Gastrocnemius medialis (tissue), 4 donors: ENCODE measurements around the gene VDR. TPM values are rescaled to one million over a fixed set of nuclear protein-coding genes. Genes with fewer than 3 reads are reported as not detected.

Experiments
- ATAC-seq, 2 donors: fragments of 150-250 bp; one replicate each; pipeline ENCODE4 v1.9.1; 2016
- DNase-seq, 2 donors: peaks; one replicate each; pipeline ENCODE4 v3.0.0-alpha.2; 2019
- H3K27ac ChIP-seq, 4 donors: fragments of 200-600 bp; sonication (generic); 1 replicate in 1 of 4; 2 replicates in 3 of 4; pipeline ENCODE4 v1.5.1; 2016 to 2018; ENCODE audit warnings: mild to moderate bottlenecking in 2 of 4, moderate library complexity in 1 of 4
- H3K27me3 ChIP-seq, 3 donors: fragments of 200-600 bp; sonication (generic) in 2 of 3; 1 replicate in 1 of 3; 2 replicates in 2 of 3; pipeline versions ENCODE4 v1.5.1 to v1.6.0; 2016 to 2019; ENCODE audit warnings: mild to moderate bottlenecking in 1 of 3, moderate library complexity in 1 of 3
- H3K36me3 ChIP-seq, 2 donors: fragments of 200-600 bp; sonication (generic) in 1 of 2; one replicate each; pipeline ENCODE4 v1.5.1; 2017 to 2018
- H3K4me1 ChIP-seq, 2 donors: fragments of 200-600 bp; sonication (generic) in 1 of 2; one replicate each; pipeline ENCODE4 v1.5.1; 2016 to 2017; ENCODE audit warnings: mild to moderate bottlenecking in 2 of 2
- H3K4me3 ChIP-seq, 4 donors: fragments of 200-600 bp; sonication (generic) in 3 of 4; 1 replicate in 1 of 4; 2 replicates in 3 of 4; pipeline ENCODE4 v1.5.1; 2016 to 2019; ENCODE audit warnings: mild to moderate bottlenecking in 2 of 4
- H3K9me3 ChIP-seq, 3 donors: fragments of 200-600 bp; sonication (generic) in 2 of 3; 1 replicate in 1 of 3; 2 replicates in 2 of 3; pipeline ENCODE4 v1.5.1; 2016 to 2019
- CTCF ChIP-seq, 5 experiments: fragments of 450-650 bp in 3 of 5; fragments of 200-600 bp in 2 of 5; sonication (generic) in 2 of 5; IDR thresholded peaks in 4 of 5; conservative IDR thresholded peaks in 1 of 5; 1 replicate in 4 of 5; 2 replicates in 1 of 5; pipeline ENCODE4 v1.5.1; 2016 to 2019; ENCODE audit warnings: antibody characterized with exemption in 5 of 5, mild to moderate bottlenecking in 3 of 5, moderate library complexity in 3 of 5
- POLR2A ChIP-seq, 2 donors: fragments of 450-650 bp; IDR thresholded peaks; one replicate each; pipeline ENCODE4 v1.6.1; 2017; ENCODE audit warnings: antibody characterized with exemption in 2 of 2, mild to moderate bottlenecking in 2 of 2, moderate library complexity in 2 of 2
- in situ Hi-C, 4 donors: fragments of 200-750 bp; cut with MboI; loops; one replicate each; pipeline versions ENCODE4 v1.15.0 to v1.8.0; 2017; ENCODE audit warnings: low sequenced_read_pairs in 4 of 4
- intact Hi-C: fragments of 100-400 bp; cut with DNase I; formaldehyde crosslinking; loops from one replicate; pipeline ENCODE4 v1.15.1; 2023; ENCODE audit warnings: low total_unique reads
- total RNA-seq, 4 donors: library from RNA; depleted of rRNA; stranded (reverse); fragments of >200 nt; gene quantifications; one replicate each; pipeline versions ENCODE4 v1.1.0 to v1.2.3, GENCODE V29; 2016

The VDR gene
- total RNA-seq, 4 donors from 2014 or later, result 3.2 to 6.1 (median 4.4) TPM

GRCh38 chr12:47878293-47878917, 26.4 kb downstream of the VDR start:
- no peak for TF ChIP-seq POLR2A (IDR thresholded peaks at IDR 0.05)
- no peak for TF ChIP-seq CTCF (IDR thresholded peaks at IDR 0.05 in 4 of 5, conservative IDR thresholded peaks at IDR 0.05 in 1 of 5)
- in situ Hi-C loops (no loop called here), intact Hi-C loops (no loop called here)
- Histone ChIP-seq H3K27ac (no peak overlapping the region), H3K36me3 (no peaks in the 10 kb centered on the region), H3K4me3 (no peak overlapping the region), H3K9me3 (no peaks in the 10 kb centered on the region), H3K27me3 (no peaks in the 10 kb centered on the region), H3K4me1 (no peaks in the 10 kb centered on the region)
- ATAC-seq (no peak), DNase-seq (no peak)

GRCh38 chr12:47877081-47877480, 27.7 kb downstream of the VDR start:
- in situ Hi-C loops, result no loop called here

GRCh38 chr12:47876440-47876960, 28.3 kb downstream of the VDR start:
- Histone ChIP-seq H3K36me3 (no peaks in the 10 kb centered on the region), H3K27me3 (no peaks in the 10 kb centered on the region), H3K9me3 (no peaks in the 10 kb centered on the region), H3K4me1 (no peaks in the 10 kb centered on the region), H3K4me3 (no peak overlapping the region), H3K27ac (no peak overlapping the region)
- TF ChIP-seq POLR2A (IDR thresholded peaks at IDR 0.05), result no peak
- TF ChIP-seq CTCF (IDR thresholded peaks at IDR 0.05 in 4 of 5, conservative IDR thresholded peaks at IDR 0.05 in 1 of 5), result no peak
- ATAC-seq, result no peak
- no peak for DNase-seq
- in situ Hi-C loops, result no loop called here
- intact Hi-C loops, result no loop called here

More at GRCh38 chr12:47877081-47877480, 27.7 kb downstream of the VDR start:
- Histone ChIP-seq H3K36me3 (no peaks in the 10 kb centered on the region), H3K9me3 (no peaks in the 10 kb centered on the region), H3K4me1 (no peaks in the 10 kb centered on the region), H3K27ac (no peak overlapping the region), H3K4me3 (no peak overlapping the region), H3K27me3 (no peaks in the 10 kb centered on the region)
- TF ChIP-seq POLR2A (IDR thresholded peaks at IDR 0.05) (no peak), CTCF (IDR thresholded peaks at IDR 0.05 in 4 of 5, conservative IDR thresholded peaks at IDR 0.05 in 1 of 5) (no peak)
- intact Hi-C loops, result no loop called here
- ATAC-seq, result no peak
- no peak for DNase-seq

GRCh38 chr12:47875746-47876439, 28.9 kb downstream of the VDR start:
- Histone ChIP-seq H3K4me1 (peaks cover under 1 to 2% of the 10 kb centered on the region in 2 donors), H3K36me3 (no peaks in the 10 kb centered on the region), H3K27ac (no peak overlapping the region), H3K4me3 (no peak overlapping the region), H3K9me3 (no peaks in the 10 kb centered on the region), H3K27me3 (no peaks in the 10 kb centered on the region)
- ATAC-seq, result no peak
- in situ Hi-C loops (no loop called here), intact Hi-C loops (no loop called here)
- TF ChIP-seq POLR2A (IDR thresholded peaks at IDR 0.05) (no peak), CTCF (IDR thresholded peaks at IDR 0.05 in 4 of 5, conservative IDR thresholded peaks at IDR 0.05 in 1 of 5) (no peak)
- DNase-seq, result no peak
